GM20000 (cell line): ENCODE data around the gene CDH18.

Experiments used
- DNase-seq: peaks from one replicate; pipeline ENCODE4 v3.0.0; 2012; ENCODE audit warnings: low spot score
- CTCF ChIP-seq: IDR thresholded peaks from 2 replicates; pipeline ENCODE4 v1.5.1; 2012; ENCODE audit warnings: mild to moderate bottlenecking, control low read depth; ENCODE audit errors: extremely low read depth, missing control alignments

The CDH18 gene

GRCh38 chr5:19492861-19493260, 495.1 kb downstream of the CDH18 start:
- DNase-seq, result no peak
- no peak for TF ChIP-seq CTCF

GRCh38 chr5:19488786-19489185, 499.2 kb downstream of the CDH18 start:
- DNase-seq, result no peak
- TF ChIP-seq CTCF, result no peak

- no peak for TF ChIP-seq CTCF
- no peak for DNase-seq
Measured at GRCh38 chr5:19487480-19487879, 500.5 kb downstream of the CDH18 start.

GRCh38 chr5:19479562-19479961, 508.4 kb downstream of the CDH18 start:
- DNase-seq, result no peak
- no peak for TF ChIP-seq CTCF

- no peak for TF ChIP-seq CTCF
- DNase-seq, result no peak
Measured at GRCh38 chr5:19462019-19462418, 526.0 kb downstream of the CDH18 start.

- no peak for TF ChIP-seq CTCF
- DNase-seq, result no peak
Measured at GRCh38 chr5:19424506-19424905, 563.5 kb downstream of the CDH18 start.
